GM19351 (cell line): ENCODE measurements around the gene CCDC137.

ENCODE experiments used
- ATAC-seq: cut with Tn5 transposase; IDR thresholded peaks from one replicate; pipeline ENCODE4 v1.9.1; 2021; ENCODE audit warnings: mild to moderate bottlenecking, moderate library complexity; ENCODE audit not compliant: unreplicated experiment

Gene CCDC137

DNA sequence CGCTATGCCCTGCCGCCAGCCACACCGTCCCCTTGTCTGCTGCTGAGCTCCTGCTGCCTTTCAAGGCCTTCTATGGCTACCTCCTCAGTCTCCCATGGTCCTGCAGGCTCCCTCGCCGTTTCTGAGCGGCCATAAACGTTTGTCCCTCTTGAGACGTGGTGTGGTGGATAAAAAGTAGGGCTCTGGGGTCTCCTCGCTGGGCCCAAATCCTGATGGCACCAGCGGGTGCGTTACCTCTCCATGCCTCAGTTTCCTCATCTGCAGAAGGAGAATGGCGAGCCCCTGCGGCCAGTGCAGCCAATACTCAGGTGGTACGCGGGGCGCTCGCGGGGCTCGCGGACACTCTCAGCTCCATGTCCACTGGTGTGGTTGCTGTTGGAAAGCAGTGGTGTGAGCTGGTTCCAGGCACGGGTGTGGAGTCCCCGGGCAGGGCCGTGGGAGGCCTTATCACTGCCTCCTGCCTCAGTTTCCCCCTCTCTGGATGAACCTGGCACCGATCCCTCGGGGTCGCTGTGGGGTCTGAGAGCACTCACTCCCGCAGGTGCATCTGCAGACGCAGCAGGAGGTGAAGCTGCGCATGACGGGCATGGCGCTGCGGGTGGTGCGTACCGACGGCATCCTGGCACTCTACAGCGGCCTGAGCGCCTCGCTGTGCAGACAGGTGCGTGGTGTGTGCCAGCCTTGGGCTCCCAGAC is 48.0 kb downstream of the CCDC137 start:
- no peak for ATAC-seq

DNA sequence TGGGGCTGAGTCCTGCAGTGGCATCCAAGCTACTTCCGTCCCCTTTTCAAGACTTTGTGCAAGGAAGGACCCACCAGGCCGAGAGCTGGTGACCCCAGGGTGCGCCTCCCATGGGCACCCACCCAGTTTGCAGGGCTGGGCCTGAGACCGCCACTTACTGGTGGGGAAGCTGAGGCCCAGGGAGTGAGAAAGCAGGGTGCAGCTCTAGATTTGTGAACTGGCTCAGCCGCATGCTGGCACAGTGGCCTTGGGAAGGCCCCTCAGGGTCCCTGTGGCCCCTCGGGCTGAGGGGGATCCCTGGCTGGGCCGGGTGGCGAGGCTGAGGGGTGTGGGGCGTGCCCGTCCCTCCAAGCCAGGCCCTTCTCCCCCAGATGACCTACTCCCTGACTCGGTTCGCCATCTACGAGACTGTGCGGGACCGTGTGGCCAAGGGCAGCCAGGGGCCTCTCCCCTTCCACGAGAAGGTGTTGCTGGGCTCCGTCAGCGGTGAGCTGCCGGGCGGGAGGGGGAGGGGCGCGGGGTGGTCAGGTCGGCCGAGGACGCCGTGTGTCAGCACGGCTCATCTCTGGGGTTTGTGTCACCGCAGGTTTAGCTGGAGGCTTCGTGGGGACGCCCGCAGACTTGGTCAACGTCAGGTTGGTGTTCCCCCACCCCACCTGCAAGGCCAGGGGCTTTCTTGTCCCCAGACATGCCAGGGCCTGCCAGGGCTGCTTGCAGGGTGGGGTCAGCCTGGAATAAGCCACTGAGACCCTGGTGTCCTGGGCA is 48.8 kb downstream of the CCDC137 start:
- no peak for ATAC-seq

DNA sequence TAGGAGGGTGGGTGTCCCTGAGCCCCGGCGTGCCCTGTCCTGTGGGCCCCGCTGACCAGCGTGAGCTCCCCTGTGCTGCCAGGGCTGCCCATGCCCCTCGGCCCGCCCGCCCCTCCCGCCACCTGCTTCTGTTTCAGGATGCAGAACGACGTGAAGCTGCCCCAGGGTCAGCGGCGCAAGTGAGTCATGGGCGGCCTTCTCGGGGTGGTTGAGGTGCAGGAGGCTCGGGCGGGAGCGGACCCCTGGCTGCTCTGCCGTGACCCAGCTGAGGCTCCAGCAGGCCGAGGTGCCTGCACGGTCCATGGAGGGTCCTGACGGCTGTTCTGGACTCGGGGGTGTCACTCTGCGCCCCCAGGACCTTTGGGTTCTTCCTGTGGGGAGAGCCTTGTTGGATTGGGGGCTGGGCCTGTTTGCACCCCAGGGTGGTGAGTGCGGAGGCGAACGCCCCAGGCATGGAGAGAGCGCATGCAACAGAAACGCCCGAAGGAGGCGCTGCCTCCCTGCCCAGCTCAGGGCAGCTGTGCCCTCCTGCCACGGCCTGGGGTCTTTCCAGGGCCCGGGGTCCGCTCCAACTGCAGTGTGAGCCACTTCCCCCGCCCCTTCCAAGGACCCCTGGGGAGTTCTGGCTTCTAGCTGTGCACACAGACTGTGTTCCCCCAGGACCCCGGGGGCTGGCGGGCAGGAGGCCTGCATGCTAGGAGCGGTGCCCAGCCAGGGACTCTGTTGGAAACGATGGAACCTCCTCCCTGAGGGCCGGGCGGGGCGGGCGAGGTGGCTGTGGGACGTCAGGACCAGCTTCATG is 49.5 kb downstream of the CCDC137 start:
- ATAC-seq = no peak

DNA sequence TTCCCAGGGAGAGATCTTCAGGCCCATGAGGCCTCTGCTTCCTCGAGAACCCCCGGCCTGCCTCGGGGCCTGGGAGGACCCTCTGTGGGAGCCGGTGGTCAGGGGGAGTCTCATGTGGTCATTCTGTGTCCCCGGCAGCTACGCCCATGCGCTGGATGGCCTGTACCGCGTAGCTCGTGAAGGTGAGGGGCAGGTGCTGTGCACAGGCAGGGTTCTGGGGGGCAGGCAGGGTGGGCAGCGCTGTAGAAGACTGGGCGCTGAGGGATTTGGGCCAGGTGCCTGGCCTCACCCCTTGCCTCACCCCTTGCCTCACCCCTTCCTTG is 50.1 kb downstream of the CCDC137 start:
- ATAC-seq = no peak

DNA sequence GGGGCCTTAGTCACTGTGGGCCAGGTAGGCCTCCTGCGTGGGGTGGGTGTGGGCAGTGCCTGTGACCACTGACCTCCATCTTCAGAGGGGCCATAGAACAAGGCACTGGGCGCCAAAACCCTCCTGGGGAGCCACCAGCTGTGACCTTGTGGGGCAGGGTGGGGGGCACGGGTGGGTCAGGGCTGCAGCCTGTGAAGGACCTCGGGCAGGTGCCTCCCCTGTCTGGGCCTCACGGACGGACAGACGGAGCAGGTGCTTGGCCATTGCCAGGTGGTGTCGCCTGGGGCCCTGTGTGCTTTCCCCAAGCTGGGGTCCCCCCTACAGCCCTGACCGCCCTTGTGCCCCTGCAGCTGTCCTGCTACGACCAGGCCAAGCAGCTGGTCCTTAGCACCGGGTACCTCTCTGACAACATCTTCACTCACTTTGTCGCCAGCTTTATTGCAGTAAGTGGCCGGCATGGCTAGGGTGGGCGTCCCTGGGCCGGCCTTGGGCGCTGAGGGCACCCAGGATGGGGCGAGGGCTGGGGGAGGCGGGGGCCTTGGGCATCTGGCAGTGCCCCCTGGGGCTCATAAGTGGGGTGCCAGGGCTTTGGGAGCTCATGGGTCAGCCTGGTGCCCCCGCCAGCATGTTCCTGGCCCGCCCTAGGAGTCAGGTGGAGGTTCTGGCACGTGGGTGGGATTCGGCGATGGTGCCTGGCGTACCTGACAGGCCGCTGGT is 50.7 kb downstream of the CCDC137 start:
- ATAC-seq = no peak

DNA sequence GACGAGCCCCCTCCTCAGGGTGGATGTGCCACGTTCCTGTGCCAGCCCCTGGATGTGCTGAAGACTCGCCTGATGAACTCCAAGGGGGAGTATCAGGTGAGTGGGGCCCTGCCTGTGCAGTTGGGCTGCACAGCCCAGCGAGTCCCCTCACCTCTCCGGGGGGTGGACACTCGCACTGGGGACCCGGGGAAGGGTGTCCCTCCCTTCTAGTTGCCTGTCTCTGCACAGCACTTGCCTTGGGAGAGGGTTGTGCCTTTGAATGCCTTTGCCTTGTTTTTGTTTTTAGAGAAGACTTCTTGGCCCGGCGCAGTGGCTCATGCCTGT is 51.2 kb downstream of the CCDC137 start:
- no peak for ATAC-seq

DNA sequence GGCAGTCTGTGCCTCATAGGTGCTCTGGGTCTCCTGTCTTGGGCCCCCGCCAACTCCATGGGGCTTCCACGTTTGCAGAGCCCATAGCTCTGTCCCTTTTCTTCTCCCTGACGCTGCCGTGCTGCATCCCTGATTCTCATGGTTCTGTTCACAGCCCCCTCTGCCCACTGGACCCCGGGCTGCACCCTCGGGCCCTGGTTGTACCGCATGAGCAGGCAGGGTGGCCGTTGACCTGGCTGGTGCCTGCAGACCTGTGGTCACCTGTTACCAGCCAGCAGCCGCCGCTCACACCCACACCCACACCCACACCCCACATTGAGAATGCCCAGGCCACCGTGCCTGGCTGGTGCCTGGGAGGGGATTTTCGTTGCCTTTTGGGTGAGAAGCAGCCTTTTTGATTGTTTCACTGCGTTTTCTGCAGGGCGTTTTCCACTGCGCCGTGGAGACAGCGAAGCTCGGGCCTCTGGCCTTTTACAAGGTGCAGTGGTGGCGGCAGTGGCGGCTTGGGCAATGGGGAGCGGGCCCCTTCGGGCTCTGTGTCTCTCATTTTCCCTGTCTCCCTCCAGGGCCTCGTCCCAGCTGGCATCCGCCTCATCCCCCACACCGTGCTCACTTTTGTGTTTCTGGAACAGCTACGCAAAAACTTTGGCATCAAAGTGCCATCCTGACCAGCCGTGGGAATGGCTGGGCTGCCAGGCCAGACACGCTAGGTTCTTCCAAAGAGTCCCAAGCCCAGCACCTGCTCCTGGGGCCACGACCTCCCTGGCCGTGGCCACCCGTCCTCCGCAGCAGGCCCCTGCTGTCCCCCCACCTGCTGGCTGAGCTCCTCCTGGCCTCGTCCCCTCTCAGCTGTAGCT is 53.1 kb downstream of the CCDC137 start:
- no peak for ATAC-seq

DNA sequence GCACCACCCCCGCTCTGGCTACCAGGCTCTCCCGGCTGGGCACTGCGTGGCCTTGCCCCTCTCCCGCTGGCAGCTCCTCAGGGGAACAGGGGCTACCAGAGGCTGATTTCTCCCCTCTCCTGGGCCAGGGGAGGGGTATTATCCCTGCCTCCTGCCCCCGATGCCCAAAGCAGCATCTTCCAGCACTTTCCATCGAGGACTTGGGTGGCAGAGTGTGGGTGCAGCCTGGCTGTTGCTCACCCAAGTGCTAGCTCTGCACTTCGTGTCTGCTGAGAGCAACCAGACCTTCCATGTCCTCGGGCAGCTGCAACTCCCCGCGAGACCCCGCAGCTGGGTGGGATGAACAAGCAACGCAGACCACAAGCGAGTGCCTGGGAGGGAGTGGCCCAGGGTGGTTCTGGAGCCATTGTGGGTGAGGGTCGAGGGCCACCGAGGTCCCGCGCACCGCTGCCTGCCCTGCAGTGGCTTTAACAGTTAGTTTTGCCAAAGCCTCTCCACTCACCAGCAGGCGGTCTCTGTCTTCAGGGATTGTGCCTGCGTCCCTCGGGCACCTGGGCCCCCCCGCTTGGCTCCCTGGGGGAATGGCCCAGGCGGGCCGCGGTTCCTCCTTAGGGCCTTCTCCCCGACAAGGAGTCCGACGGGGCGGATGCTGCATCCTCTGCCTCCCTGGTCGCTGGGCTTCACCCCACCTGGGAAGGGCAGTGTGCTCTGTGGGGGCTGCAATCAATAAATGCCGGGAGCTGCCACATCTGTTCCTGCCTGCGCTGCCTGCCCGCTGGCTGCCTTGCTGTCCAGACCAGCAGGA is 53.9 kb downstream of the CCDC137 start:
- no peak for ATAC-seq

DNA sequence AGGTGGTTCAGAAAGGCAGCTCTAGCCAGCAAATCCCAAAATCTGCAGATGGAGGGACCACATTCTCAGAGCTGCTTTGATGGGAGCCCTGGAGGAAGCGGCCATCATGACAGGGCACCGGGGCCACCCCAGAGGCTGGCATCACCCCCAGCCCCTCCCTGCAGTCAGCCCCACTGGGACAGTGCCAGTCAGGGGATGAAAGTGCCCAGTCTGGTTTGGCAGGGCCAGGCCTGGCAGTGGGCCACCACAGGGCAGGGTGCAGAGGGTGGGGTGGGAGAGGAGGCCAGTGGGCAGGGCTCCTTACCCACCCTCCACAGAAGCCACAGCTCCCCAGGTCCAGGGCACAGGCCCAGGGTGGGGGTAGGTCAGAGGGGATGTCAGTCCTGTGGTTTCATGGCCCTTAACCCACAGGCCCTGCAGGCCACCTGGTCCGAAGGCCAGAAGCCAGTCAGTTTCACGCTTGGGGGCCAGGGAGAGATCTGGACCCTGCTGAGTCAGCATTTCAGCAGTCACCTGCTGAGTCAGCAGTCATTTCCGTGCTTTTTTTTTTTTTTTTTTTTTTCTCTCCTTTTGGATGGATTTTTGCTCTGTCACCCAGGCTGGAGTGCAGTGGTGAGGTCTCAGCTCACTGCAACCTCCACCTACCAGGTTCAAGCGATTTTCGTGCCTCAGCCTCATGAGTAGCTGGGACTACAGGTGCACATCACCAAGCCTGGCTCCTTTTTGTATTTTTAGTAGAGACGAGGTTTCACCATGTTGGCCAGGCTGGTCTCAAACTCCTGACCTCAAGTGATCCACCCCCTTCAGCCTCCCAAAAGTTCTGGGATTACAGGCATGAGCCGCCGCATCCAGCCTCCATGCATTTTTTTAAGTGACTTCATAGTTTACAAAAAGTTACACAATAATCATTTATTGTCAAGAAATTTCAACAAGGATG is 55.9 kb downstream of the CCDC137 start:
- ATAC-seq = no peak
